Superior temporal gyrus (tissue), 1 donor: ENCODE measurements around the gene RND2.
"Not testable (repeated sequence)": the region's sequence is repeated elsewhere in the genome, so short reads cannot be mapped to it uniquely, and the experiment has no call there.

ENCODE experiments used
- DNase-seq: peaks from one replicate; pipeline ENCODE4 v3.0.0-alpha.2; 2016; ENCODE audit errors: extremely low spot score

RND2 gene

GRCh38 chr17:43027091-43028032, 2.3 kb downstream of the RND2 start:
- no peak for DNase-seq

GRCh38 chr17:43028221-43028861, 3.3 kb downstream of the RND2 start:
- DNase-seq: no peak

DNA sequence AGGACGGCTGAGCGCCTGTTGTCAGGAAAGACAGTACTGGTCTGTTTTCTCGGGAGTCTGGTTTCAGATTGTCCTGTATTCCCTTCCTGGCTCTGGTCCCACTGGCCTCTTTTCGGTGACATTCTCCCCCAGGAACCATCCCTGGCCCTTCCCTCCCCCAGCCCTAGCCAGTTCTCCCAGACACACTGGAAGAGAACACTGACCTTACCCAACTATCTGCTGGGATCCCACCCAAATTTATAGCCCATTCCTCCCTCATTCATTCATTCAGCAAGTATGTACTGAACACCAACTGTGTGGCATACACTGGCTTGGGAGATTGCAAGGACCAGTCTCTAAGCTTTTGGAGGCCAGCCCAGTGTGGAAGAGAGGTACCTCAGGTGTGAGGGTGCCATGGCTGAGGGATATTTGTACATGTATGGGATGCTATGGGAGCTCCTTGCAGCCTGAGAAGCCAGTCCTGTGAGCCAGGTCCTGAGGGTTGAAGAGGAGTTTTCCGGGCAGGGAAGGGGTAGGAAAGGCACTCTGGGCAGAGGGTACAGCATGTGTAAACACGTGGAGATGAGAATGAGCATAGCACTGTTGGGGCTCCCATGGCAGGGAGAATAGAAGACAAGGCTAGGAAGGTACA, 5.2 kb downstream of the RND2 start:
- DNase-seq: no peak

- no peak for DNase-seq
These were observed 6.6 kb downstream of the RND2 start for GRCh38 chr17:43031666-43032065.

GRCh38 chr17:43033948-43034881, 9.2 kb downstream of the RND2 start:
- DNase-seq: peak; percentile 45

- no peak for DNase-seq
These were observed 9.9 kb downstream of the RND2 start for GRCh38 chr17:43034894-43035293.

DNA sequence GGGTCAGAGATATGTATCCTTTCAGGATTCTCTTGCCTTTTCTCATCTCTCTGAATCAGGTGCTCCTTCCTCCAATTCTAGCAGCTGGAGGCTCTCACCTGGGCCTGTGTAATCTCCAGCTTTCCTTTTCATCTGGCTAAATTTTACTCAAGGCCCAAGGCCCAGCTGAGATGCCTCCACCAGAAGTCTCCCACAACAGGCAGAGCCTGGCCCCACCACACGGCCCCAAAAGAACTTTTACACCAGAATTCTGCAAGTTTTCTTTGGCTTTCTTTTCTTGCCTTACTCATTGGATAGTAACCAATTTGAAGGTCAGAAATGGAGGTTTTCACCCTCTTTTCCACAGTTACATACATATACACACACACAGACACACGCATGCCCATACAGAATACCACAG, 14.6 kb downstream of the RND2 start:
- no peak for DNase-seq

GRCh38 chr17:43040655-43041054, 15.6 kb downstream of the RND2 start:
- DNase-seq: no peak

GRCh38 chr17:43042025-43042628, 17.1 kb downstream of the RND2 start:
- no peak for DNase-seq

DNA sequence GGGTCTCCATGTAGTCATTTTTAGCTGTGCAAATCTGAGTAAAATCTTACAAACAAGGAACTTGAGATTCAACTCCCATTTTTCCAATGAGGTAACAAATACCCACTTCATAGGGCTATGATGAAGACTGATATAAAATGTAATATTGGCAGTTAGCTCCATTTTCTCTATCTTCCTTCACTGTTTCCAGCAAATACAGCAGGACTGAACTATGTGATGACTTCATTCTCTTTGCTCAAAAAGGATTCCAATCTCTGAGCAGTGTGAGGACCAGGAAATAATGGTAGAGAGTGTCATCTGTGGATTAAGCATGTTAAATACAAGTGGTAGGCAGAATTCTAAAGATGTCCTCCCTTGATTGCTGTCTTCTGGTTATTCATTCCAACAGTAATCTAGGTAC, 18.3 kb downstream of the RND2 start:
- DNase-seq: no peak

DNA sequence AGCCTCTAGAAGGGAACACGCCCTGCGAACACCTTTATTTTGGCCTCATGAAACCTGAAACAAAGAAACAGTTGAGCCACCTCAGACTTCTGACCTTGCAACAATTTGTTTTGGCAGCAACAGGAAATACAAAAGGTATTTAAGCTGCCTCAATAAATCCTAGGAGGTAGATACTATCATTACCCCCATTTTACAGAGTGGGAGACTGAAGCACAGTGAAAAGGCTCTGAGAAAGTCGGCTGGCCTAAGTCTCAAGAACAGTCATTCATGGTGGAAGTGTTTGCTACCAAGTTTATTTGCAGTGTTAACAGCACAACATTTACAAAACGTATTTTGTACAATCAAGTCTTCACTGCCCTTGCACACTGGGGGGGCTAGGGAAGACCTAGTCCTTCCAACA, 19.0 kb downstream of the RND2 start:
- no peak for DNase-seq

- DNase-seq: no peak
These were observed 26.9 kb downstream of the RND2 start for GRCh38 chr17:43051969-43052368.

DNA sequence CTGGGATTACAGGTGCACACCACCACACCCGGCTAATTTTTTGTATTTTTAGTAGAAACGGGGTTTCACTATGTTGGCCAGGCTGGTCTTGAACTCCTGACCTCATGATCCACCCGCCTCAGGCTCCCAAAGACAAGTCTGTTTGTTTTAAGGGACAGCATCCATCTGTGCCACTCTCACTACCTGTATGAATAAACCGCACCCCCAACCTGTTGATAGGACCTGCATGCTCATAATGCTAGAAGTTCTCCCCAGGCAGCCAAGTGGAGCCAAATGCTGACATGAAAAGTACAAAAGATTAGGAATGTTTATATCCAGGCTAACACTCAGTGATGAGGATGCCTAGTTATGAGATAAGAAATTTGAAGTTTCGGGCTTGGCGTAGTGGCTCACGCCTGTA, 28.0 kb downstream of the RND2 start:
- DNase-seq: not testable (repeated sequence)

- no peak for DNase-seq
These were observed 31.0 kb downstream of the RND2 start for GRCh38 chr17:43056051-43056450.

DNA sequence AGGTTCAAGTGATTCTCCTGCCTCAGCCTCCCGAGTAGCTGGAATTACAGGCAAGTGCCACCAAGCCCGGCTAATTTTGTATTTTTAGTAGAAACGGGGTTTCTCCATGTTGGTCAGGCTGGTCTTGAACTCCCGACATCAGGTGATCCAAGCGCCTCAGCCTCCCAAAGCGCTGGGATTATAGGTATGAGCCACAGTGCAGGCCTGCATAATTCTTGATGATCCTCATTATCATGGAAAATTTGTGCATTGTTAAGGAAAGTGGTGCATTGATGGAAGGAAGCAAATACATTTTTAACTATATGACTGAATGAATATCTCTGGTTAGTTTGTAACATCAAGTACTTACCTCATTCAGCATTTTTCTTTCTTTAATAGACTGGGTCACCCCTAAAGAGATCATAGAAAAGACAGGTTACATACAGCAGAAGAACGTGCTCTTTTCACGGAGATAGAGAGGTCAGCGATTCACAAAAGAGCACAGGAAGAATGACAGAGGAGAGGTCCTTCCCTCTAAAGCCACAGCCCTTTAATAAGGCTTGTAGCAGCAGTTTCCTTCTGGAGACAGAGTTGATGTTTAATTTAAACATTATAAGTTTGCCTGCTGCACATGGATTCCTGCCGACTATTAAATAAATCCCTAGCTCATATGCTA, 38.1 kb downstream of the RND2 start:
- DNase-seq: no peak

GRCh38 chr17:43068570-43069367, 43.7 kb downstream of the RND2 start:
- no peak for DNase-seq

DNA sequence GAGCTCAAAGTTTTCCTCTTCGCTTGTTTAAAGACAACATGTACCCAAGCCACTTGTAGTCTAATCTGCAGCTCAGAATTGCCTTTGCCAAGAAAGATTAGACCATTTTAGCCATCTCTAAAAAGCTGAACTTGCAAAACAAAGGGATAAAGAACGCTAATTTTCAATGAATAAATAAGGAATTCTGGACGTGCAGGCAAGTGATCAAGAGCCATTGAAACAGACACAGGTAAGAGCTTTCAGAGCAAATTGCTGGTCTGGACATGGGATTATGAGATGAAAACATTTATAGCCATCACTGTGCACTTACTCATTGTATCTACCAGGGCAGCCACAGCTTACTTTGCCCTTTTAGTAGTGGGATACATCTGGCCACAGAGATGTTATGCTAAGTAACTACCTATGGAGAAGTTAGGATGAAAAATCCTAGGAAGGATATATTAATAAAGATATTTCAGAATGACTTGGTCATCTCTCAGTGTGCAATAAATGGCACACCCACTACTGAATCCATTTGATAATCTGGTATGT, 44.4 kb downstream of the RND2 start:
- no peak for DNase-seq

DNA sequence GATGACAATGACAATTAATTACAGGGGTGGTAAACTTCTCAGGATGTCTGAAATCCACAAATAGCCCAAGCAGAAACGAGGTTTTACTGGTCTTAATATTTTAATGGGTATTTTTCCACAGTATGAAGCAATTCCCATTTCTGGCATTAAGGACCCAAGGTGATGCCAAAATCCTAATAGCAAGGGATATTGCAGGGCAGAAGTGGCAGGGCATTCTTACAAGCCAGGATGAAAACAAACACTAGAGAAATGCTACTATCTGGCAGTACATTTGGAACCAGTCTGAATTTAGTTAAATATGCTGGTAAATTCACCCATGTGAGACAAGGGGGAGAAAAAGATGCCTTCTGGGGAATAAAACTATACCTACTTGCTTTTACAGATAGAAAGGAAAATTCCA, 45.2 kb downstream of the RND2 start:
- no peak for DNase-seq

DNA sequence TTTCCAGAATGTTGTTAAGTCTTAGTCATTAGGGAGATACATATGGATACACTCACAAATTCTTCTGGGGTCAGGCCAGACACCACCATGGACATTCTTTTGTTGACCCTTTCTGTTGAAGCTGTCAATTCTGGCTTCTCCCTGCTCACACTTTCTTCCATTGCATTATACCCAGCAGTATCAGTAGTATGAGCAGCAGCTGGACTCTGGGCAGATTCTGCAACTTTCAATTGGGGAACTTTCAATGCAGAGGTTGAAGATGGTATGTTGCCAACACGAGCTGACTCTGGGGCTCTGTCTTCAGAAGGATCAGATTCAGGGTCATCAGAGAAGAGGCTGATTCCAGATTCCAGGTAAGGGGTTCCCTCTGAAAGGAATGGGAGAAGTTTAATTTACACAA, 45.8 kb downstream of the RND2 start:
- no peak for DNase-seq

DNA sequence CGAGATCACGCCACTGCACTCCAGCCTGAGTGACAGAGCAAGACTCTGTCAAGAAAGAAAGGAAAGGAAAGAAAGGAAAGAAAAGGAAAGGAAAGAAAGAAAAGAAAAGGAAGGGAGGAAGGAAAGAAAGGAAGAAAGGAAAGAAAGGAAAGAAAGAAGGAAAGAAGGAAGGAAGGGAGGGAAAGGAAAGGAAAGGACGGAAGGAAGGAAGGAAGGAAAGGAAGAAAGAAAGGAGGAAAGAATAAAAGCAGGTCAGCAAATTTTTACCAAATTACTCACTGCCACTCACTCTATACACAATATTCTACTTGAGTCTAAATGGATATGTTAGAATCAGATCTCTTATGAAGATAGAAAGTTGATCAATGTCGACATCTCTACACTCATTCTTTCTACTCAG, 49.8 kb downstream of the RND2 start:
- DNase-seq: no peak
